Measurements from ENCODE around the gene YIPF3. TPM values are rescaled to one million over a fixed set of nuclear protein-coding genes. Genes with fewer than 3 reads are reported as not detected.

Gene YIPF3
- total and polyA plus RNA-seq, 9 of the 15 experiments (the other 6 are each of a cell fraction or from before 2014, with no cell fraction given), result 27.5 to 75.3 (median 57.6) TPM

GRCh38 chr6:43506667-43507471 lies 9.9 kb downstream of the YIPF3 start (continued):
- TF ChIP-seq ZNF639 (CRISPR knock-in tag; conservative IDR thresholded peaks at IDR 0.05 in 1 of 2, IDR thresholded peaks at IDR 0.05 in 1 of 2), result no peak
- TF ChIP-seq STAG1 (CRISPR knock-in tag; IDR thresholded peaks at IDR 0.05; ENCODE audit: borderline replicate concordance), result peak; percentile 82
- peak; percentile 83 for TF ChIP-seq DEAF1 (CRISPR knock-in tag; IDR thresholded peaks at IDR 0.05)
- TF ChIP-seq ZNF586 (CRISPR knock-in tag; conservative IDR thresholded peaks at IDR 0.05), result no peak
- TF ChIP-seq MCM7 (IDR thresholded peaks at IDR 0.05), result no peak
- TF ChIP-seq CBX2 (IDR thresholded peaks at IDR 0.05; ENCODE audit: insufficient read depth, low read length, poor library complexity, severe bottlenecking), result no peak
- TF ChIP-seq CXXC5 (CRISPR knock-in tag; IDR thresholded peaks at IDR 0.05), result peak; percentile 48
- TF ChIP-seq RHOXF2B (CRISPR knock-in tag; conservative IDR thresholded peaks at IDR 0.05), result no peak
- TF ChIP-seq NKRF (IDR thresholded peaks at IDR 0.05; ENCODE audit: borderline replicate concordance), result no peak
- TF ChIP-seq POLR2AphosphoS5 (IDR thresholded peaks at IDR 0.05; ENCODE audit: control insufficient read depth, insufficient read depth, low read depth, low read length), result no peak
- no peak for TF ChIP-seq EP400 (IDR thresholded peaks at IDR 0.05)
- peak; percentile 94 for TF ChIP-seq CTCFL (IDR thresholded peaks at IDR 0.05; ENCODE audit: borderline replicate concordance, insufficient read depth, low read depth, low read length, poor library complexity, severe bottlenecking)
- no peak; the same call in 1 of the 2 replicates for TF ChIP-seq ZKSCAN3 (CRISPR knock-in tag; IDR thresholded peaks at IDR 0.05)
- peak; percentile 44; the same call in 1 of the 2 replicates for TF ChIP-seq TFAP4 (CRISPR knock-in tag; IDR thresholded peaks at IDR 0.05; ENCODE audit: borderline replicate concordance)
- TF ChIP-seq ELK3 (CRISPR knock-in tag; IDR thresholded peaks at IDR 0.05), result no peak
